IPS-11a (cell line): Measurements from ENCODE around the gene CFAP74.
"Not testable (repeated sequence)": the region's sequence is repeated elsewhere in the genome, so short reads cannot be mapped to it uniquely, and the experiment has no call there.

Experiments used
- H3K4me3 ChIP-seq: one replicate; pipeline ENCODE4 v1.5.1; 2013; ENCODE audit warnings: low read depth, low read length, control low read depth

Gene CFAP74

GRCh38 chr1:1883890-1884289, 119.7 kb downstream of the CFAP74 start:
- not testable (repeated sequence) for H3K4me3 ChIP-seq

- no peak overlapping the region for H3K4me3 ChIP-seq
These were observed 120.3 kb downstream of the CFAP74 start for GRCh38 chr1:1883092-1883873.

- H3K4me3 ChIP-seq, result no peak overlapping the region
These were observed 121.9 kb downstream of the CFAP74 start for GRCh38 chr1:1881727-1882126.

- H3K4me3 ChIP-seq, result no peak overlapping the region
These were observed 122.8 kb downstream of the CFAP74 start for GRCh38 chr1:1880617-1881312.

GRCh38 chr1:1879942-1880341, 123.6 kb downstream of the CFAP74 start:
- H3K4me3 ChIP-seq, result no peak overlapping the region

- H3K4me3 ChIP-seq, result no peak overlapping the region
These were observed 125.6 kb downstream of the CFAP74 start for GRCh38 chr1:1877865-1878436.

GRCh38 chr1:1876335-1876930, 127.2 kb downstream of the CFAP74 start:
- no peak overlapping the region for H3K4me3 ChIP-seq

GRCh38 chr1:1875932-1876331, 127.7 kb downstream of the CFAP74 start:
- H3K4me3 ChIP-seq, result no peak overlapping the region

- no peak overlapping the region for H3K4me3 ChIP-seq
These were observed 128.7 kb downstream of the CFAP74 start for GRCh38 chr1:1874901-1875300.

- H3K4me3 ChIP-seq, result no peak overlapping the region
These were observed 130.4 kb downstream of the CFAP74 start for GRCh38 chr1:1873186-1873585.

- no peak overlapping the region for H3K4me3 ChIP-seq
These were observed 131.1 kb downstream of the CFAP74 start for GRCh38 chr1:1872329-1872994.
